NCI-H2196 treated with DMSO at 0.1 percent for 48 hours (cell line): Measurements from ENCODE around the gene CATSPERE.

Experiments
- DNase-seq: peaks from one replicate; lab custom pipeline; 2025; ENCODE audit not compliant: unreplicated experiment; lab: John Stamatoyannopoulos, UW

Gene CATSPERE, protein sequence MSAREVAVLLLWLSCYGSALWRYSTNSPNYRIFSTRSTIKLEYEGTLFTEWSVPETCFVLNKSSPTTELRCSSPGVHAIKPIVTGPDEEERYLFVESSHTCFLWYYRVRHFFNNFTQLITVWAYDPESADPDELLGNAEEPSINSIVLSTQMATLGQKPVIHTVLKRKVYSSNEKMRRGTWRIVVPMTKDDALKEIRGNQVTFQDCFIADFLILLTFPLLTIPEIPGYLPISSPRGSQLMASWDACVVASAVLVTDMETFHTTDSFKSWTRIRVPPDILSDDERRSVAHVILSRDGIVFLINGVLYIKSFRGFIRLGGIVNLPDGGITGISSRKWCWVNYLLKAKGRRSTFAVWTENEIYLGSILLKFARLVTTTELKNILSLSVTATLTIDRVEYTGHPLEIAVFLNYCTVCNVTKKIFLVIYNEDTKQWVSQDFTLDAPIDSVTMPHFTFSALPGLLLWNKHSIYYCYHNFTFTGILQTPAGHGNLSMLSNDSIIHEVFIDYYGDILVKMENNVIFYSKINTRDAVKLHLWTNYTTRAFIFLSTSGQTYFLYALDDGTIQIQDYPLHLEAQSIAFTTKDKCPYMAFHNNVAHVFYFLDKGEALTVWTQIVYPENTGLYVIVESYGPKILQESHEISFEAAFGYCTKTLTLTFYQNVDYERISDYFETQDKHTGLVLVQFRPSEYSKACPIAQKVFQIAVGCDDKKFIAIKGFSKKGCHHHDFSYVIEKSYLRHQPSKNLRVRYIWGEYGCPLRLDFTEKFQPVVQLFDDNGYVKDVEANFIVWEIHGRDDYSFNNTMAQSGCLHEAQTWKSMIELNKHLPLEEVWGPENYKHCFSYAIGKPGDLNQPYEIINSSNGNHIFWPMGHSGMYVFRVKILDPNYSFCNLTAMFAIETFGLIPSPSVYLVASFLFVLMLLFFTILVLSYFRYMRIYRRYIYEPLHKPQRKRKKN

DNA sequence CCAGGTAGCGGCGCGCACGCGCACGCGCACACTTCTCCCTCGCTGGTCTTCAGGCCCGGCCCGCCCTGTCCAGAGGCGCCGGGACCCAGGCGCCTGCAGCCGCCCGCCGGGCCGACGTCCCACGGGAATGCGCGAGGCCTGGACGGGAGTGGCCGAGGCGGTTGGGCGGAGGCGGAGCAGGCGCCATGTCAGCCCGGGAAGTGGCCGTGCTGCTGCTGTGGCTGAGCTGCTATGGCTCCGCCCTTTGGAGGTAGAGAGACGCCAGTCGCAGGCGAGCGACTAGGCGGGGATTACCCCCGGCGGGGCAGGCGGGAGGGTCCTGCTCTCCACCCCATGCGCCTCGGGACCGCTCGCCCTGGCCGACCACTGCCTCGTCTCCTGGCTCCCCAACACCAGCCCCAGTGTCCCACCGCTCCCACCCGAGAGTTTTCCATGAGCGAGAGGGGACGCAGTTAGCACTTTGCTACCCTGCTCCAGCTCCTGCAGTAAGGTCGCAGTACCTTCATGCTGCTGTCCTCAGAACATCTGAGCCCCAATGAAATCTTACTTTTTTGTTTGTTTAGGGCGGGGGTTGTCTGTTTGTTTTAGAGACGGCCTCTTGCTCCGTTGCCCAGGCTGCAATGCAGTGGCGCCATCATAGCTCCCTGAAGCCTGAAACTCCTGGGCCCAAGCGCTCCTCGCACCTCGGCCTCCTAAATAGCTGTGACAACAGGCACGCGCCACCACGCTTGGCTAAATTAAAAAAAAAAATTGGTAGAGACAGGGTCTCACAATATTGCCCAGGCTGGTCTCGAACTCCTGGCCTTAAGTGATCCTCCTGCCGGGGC lies at the start of gene CATSPERE:
TSS of gene CATSPERE (plus strand) at position 29 of the 827 bp plus-strand sequence. CDS start at position 186, 157 bp downstream.
- peak; percentile 50 for DNase-seq

GRCh38 chr1:244412176-244412575 lies 48.9 kb upstream of the CATSPERE start:
- no peak for DNase-seq

- no peak for DNase-seq
Measured at GRCh38 chr1:244413736-244414135, 47.3 kb upstream of the CATSPERE start.

DNA sequence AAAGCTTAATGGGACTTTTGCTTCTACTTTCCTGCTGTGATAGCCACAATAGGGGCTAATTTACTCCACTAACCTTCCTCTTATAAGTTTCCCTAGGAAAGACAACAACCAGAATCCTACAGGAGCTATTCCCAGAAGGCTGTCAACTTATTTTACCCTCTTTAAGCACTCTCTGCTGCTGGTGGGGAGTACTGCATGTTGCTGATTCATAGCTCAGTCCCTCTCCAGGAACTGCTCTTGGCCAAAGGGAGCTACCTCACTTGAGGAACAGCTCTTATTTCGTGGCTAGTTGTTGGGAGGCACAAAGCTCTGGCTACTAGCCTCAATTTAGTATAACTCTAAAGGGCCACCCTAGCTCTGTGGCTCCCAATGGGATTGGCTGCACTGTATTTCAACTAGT lies 46.5 kb upstream of the CATSPERE start:
- no peak for DNase-seq

DNA sequence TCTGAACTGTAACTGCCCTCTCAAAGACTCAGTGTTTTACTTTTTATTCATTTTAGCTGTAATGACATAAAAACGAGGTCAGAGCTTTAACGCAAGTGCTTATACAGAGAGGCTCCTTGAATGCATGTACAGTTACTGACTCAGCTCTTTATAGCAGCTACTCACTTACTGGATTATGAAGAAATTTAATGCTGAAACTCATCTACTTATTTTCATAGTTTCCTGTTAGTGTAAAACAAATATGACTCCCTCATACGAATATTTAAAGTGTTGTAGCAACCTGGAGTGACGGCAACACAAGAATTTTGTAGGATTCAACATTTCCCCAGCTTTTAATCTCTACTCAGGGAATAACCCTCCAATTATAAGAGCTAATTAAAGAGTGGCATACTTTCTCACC lies 42.0 kb upstream of the CATSPERE start:
- DNase-seq, result no peak

DNA sequence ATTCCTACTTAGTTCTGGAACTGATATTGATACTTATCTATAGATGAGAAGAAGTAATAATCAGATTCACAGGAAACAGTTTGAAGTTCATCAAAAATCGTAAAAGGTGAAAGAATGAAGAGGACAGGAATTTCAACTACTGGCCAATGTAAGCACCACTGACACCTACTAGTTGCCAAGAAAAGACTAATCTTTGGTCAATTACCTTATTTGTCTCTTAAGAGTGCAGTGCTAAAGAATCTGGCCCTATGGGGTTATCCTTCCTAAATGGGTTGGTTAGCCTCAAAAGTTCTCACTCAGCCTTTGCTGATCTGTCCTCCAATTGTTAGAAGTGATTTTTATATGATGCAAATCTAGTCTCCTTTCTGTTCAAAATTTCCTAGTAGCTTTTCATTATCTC lies 38.9 kb upstream of the CATSPERE start:
- DNase-seq, result no peak

DNA sequence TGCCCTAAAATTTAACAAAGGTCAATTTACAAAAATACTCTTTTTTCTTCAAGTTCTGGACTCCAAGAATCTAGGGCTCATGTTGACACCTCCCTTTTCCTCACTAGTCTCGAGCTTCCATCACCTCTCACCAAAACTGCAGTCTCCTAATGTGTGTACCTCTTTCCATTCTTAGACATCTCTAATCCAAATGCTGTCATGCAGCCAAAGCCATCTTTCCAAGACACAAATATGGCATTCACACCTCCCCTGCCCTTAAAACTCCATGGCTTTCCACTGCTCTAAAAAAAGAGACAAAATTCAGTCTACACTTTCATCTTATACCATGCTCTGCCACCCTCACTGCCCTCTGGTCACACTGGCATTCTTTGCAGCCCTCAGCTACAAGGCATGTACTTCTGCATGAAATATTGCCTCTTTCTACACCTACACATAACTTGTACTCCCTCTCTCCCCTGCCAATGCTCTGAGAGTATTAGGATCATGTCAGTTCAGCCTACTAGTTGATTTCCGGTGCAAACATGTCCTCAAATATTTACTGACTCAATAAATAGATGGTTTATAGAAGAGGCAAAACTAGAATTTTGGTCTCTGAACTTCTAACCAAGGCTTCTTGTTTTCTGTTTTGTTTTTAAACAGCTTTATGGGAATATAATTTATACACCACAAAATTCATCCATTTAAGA lies 36.3 kb upstream of the CATSPERE start:
- no peak for DNase-seq

- no peak for DNase-seq
Measured at GRCh38 chr1:244427647-244428046, 33.4 kb upstream of the CATSPERE start.

GRCh38 chr1:244429818-244430217 lies 31.3 kb upstream of the CATSPERE start:
- DNase-seq, result no peak

DNA sequence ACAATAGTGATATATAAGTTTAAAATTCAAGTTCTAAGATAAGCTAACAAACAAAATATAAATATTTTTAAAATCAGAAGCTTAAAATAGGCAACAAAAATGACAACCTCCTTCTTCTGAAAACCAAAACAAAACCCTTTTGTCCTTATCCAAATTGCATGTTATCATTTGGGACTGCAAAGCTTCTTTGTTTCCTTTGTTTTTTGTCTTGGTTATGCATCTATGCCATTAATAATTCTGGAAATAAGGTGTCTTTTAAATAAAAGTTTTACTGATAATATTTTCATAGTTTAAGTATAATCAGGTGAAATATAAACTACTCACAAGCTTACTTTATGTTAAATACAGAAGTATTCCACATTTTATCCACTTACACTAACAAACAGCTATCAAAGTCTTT lies 29.9 kb upstream of the CATSPERE start:
- DNase-seq, result no peak

DNA sequence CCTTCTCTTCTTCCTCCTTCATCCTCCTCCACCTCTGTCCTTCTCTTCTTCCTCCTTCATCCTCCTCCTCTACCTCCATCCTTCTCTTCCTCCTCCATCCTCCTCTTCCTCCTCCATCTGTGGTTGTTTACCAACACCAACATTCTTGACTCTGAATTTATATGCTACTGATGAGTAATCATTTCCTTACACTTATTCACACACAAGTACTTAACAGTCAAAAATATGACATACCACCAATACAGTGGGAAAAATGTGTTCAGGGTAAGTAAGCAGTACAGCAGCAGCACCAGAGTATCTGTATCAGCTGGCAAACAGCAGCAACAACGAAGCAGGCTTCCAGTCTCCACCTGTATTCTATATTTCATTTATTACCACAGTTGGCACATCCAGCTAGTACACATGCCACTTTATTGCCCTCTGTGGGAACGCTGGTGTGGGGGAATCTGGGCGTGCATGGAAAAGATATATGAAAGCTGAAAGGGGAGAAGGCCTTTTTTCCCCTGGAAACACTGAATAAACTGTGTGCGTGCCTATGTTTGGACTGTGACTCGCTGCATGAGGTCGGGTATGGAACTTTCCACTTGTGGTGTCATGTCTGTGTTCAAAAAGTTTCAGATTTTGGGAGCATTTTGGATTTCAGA lies 25.4 kb upstream of the CATSPERE start:
- no peak for DNase-seq

GRCh38 chr1:244436336-244437085 lies 24.6 kb upstream of the CATSPERE start:
- no peak for DNase-seq

DNA sequence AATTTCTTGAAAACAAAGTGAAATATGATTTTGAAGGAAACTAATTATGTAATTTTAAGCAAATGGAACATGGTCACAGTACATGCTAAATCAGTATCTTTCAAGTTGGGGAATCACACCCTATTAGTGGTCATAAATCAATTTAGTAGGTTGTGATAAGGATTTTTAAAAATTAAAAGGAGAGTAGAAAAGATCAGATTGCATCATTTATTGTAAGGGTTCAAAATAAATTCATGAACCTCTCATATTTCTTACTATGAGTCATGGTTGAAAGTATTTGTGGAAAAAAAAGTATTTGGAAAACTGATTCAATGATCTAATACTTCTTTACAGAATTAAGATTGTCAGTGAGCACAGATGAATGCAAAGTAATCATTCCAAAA lies 24.0 kb upstream of the CATSPERE start:
- no peak for DNase-seq

GRCh38 chr1:244439391-244440032 lies 21.6 kb upstream of the CATSPERE start:
- no peak for DNase-seq

DNA sequence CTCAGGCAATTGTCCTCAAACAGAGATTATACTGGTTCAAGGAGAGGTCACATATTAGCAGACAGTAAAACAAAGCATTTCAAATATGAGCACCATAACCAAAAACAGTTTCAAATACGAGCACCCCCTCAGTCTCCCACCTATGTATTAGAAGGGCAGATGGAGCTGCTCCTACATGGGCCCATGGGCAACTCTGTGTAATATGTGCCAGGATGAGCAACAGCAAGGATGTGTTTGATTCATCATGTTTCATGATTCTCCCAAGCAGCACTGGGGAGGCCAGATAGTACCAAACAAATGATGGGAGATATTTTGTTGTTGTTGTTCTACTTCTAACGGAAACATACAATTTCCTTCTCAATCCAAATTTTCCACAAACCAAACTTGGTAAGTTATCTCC lies 18.2 kb upstream of the CATSPERE start:
- no peak for DNase-seq

DNA sequence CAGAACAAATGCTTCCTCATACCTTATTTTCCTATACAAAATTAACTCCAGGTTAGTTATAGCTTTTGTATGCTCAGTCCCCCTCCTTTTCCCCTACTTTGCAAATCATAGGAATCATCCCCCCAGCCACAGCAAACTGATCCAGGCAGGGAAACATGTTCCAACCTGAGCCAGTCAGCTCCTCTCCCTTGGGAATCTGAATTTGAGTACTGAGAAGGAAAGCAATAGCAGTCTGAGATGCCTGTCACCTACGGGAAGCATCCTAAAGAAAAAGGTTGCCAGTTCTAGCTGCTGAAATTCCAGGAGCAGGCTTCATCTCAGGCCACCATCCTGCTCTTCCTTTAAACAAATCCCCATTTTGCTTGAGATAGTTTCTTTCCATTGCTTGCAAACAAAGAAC lies 16.2 kb upstream of the CATSPERE start:
- no peak for DNase-seq

GRCh38 chr1:244445320-244446181 lies 15.5 kb upstream of the CATSPERE start:
- DNase-seq, result no peak

DNA sequence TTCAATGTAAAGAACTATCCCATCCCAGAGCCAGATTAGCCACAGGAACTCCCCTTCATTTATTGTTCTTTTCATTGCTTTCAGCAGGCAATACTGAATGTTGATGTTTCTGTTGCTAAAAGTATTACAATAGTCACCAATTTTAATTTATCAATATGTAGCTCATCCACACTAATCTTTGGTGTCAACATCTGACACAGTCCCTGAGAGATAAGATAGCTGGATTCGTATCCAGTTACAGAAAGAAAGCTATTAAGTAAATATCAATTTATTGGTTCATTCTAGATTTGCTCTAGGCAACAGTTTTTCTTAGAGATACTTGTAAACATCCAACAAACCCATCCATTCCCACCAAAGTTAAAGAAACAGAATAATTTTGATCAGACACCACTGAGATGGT lies 14.0 kb upstream of the CATSPERE start:
- DNase-seq, result no peak
